ENCODE measurements around the gene NFIA. TPM values are rescaled to one million over a fixed set of nuclear protein-coding genes. Genes with fewer than 3 reads are reported as not detected.

Gene NFIA
- total and polyA plus RNA-seq, 2 of the 13 experiments (the other 11 are each of a cell fraction or from before 2014, with no cell fraction given) = 14.7 to 28.5 TPM

DNA sequence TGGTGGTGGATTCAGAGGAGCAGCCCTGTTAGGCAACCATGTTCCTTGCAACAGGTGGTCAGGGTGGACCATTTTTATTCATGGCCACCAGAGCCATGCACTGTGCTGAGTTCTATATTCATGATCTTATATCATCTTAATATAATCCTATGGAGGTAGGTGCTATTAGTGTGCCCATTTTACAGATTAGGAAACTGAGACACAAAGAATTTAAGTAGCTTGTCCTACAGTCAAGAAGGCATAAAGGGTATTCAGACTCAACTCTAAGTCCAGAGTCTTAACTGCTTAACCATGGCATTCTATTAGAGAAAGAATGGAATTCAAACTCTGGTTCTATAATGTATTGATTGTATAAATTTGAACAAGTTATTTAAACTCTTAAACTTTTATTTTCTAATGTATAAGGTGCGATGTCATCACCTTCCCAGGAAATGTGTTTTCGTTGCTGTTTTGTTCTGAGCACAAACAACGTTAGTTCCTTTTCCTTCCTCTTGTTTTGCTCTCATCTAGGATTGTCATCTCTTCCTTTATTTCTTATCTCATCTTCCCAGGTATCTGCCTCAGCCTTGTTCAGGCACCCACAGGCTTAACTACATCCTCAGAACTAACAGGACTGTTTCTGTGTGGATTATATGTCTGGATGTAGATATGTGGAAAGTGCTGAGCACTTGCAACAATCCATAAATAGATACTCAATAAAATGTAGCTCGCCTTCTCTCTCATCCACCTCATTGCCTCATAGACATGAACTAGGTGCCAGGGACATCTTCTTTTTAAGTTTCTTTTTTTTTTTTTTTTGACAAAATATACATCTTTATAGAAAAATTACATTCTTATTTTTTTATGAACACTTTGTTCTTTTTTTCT is 207.1 kb downstream of the NFIA start:
- peaks cover 59% of the 10 kb centered on the region for H3K4me1 ChIP-seq (ENCODE audit: insufficient read depth, low read length)
- no TSS peak for BruUV-seq (replicated peaks)

DNA sequence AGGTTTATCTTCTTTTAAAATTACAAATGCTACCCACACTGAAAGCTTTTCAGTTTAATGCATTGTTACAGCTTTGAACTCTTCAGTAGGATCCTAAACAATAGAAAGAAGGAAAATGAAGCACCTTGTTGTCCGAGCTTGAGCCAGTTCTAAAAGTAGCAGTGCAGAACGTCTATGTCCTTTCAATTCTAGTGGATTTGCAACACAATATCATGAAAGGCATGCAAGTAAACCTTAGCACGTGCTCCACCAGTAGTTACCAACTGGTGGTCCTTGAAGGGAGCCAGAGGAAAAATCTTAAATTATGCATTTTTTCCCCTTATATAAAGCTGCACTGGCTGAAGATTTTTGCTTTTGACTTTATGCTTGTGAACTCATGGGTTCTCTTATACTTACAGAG is 208.2 kb downstream of the NFIA start:
- no peaks in the 10 kb centered on the region for H3K9me3 ChIP-seq (ENCODE audit: low read length)
- TF ChIP-seq, protein P1, sequence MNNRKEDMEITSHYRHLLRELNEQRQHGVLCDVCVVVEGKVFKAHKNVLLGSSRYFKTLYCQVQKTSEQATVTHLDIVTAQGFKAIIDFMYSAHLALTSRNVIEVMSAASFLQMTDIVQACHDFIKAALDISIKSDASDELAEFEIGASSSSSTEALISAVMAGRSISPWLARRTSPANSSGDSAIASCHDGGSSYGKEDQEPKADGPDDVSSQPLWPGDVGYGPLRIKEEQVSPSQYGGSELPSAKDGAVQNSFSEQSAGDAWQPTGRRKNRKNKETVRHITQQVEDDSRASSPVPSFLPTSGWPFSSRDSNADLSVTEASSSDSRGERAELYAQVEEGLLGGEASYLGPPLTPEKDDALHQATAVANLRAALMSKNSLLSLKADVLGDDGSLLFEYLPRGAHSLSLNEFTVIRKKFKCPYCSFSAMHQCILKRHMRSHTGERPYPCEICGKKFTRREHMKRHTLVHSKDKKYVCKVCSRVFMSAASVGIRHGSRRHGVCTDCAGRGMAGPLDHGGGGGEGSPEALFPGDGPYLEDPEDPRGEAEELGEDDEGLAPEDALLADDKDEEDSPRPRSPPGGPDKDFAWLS (CRISPR knock-in tag; IDR thresholded peaks at IDR 0.05; ENCODE audit: borderline replicate concordance) = no peak
- TF ChIP-seq ZNF792 (CRISPR knock-in tag; IDR thresholded peaks at IDR 0.05) = no peak
- H3K4me1 ChIP-seq (ENCODE audit: insufficient read depth, low read length) = peaks cover 70% of the 10 kb centered on the region
- ChIA-PET POLR2A (no interaction called here), CTCF (ENCODE audit: low intra/inter-chr PET ratio, low total read pairs) (no interaction called here)
- DNase-seq (ENCODE audit: low spot score) = no peak
- 0 out of 2 replicates have a peak, but pooled peaks cover 4% of the 10 kb centered on the region for H4K20me1 ChIP-seq (ENCODE audit: insufficient read depth, low read length)
- no peak for ATAC-seq
- in situ Hi-C loops (cut with HindIII; ENCODE audit: extremely low pct_ligation_motif_present, low pct_unique_long_range_greater_than_20kb) = loop anchor here (10.0 kb wide), 1 partner anchor 56 kb away; no protein-coding TSS in a partner anchor
- intact Hi-C loops (cut with micrococcal nuclease; ENCODE audit: unreplicated experiment) = no loop called here
- H2AFZ ChIP-seq (ENCODE audit: low read length) = no peak overlapping the region
- BruUV-seq (replicated peaks) = no TSS peak
- no peak overlapping the region for H3K4me2 ChIP-seq (ENCODE audit: low read depth, low read length)
- H3K36me3 ChIP-seq (replicated peaks in 1 of 2; ENCODE audit: control insufficient read depth in 1 of 2, insufficient read depth in 2 of 2, low read length in 2 of 2) = 0 out of 5 replicates have a peak, but pooled peaks cover 0 to 6% of the 10 kb centered on the region in 2 experiments
- H3K79me2 ChIP-seq (ENCODE audit: insufficient read depth, low read length) = peaks cover 34% of the 10 kb centered on the region
- no peak overlapping the region for H3K9ac ChIP-seq (ENCODE audit: insufficient read depth, low read depth, low read length)
- no peak overlapping the region for H3K27ac ChIP-seq (ENCODE audit: extremely low read length, insufficient read depth, low read length)
- FAIRE-seq = no peak
- no peaks in the 10 kb centered on the region for H3K27me3 ChIP-seq (ENCODE audit: control insufficient read depth in 1 of 2, insufficient read depth in 2 of 2, low read length in 2 of 2)
- H3K4me3 ChIP-seq (replicated peaks in 1 of 3; ENCODE audit: insufficient read depth in 1 of 3, low read depth in 2 of 3, low read length in 3 of 3) = no peak overlapping the region
- 91% methylated on average over 3 of the region's 3 CpGs for WGBS (ENCODE audit: low lambda C conversion rate)

More for the DNA sequence above, 207.1 kb downstream of the NFIA start:
- in situ Hi-C loops (cut with HindIII; ENCODE audit: extremely low pct_ligation_motif_present, low pct_unique_long_range_greater_than_20kb) = loop anchor here (10.0 kb wide), 1 partner anchor 55 kb away; no protein-coding TSS in a partner anchor
- ATAC-seq (no peak), FAIRE-seq (no peak), DNase-seq (ENCODE audit: low spot score) (no peak)
- H4K20me1 ChIP-seq (ENCODE audit: insufficient read depth, low read length) = 0 out of 2 replicates have a peak, but pooled peaks cover 4% of the 10 kb centered on the region
- 97% methylated on average over 4 of the region's 4 CpGs for WGBS (ENCODE audit: low lambda C conversion rate)
- ChIA-PET CTCF (ENCODE audit: low intra/inter-chr PET ratio, low total read pairs) (no interaction called here), POLR2A (no interaction called here)
- peak; percentile 91 for TF ChIP-seq ZNF629 (CRISPR knock-in tag; conservative IDR thresholded peaks at IDR 0.05)
- TF ChIP-seq REPIN1 (CRISPR knock-in tag; IDR thresholded peaks at IDR 0.05; ENCODE audit: borderline replicate concordance, low read depth) = no peak
- no peak overlapping the region for H3K4me3 ChIP-seq (replicated peaks in 1 of 3; ENCODE audit: insufficient read depth in 1 of 3, low read depth in 2 of 3, low read length in 3 of 3)
- intact Hi-C loops (cut with micrococcal nuclease; ENCODE audit: unreplicated experiment) = no loop called here
- no peak overlapping the region for H3K9ac ChIP-seq (ENCODE audit: insufficient read depth, low read depth, low read length)
- no peaks in the 10 kb centered on the region for H3K9me3 ChIP-seq (ENCODE audit: low read length)
- no peak overlapping the region for H3K4me2 ChIP-seq (ENCODE audit: low read depth, low read length)
- H3K79me2 ChIP-seq (ENCODE audit: insufficient read depth, low read length) = peaks cover 26% of the 10 kb centered on the region
- no peak overlapping the region for H2AFZ ChIP-seq (ENCODE audit: low read length)
- H3K36me3 ChIP-seq (replicated peaks in 1 of 2; ENCODE audit: control insufficient read depth in 1 of 2, insufficient read depth in 2 of 2, low read length in 2 of 2) = no peaks in the 10 kb centered on the region
- no peak overlapping the region for H3K27ac ChIP-seq (ENCODE audit: extremely low read length, insufficient read depth, low read length)
- H3K27me3 ChIP-seq (ENCODE audit: control insufficient read depth in 1 of 2, insufficient read depth in 2 of 2, low read length in 2 of 2) = no peaks in the 10 kb centered on the region
